Endothelial cell of umbilical vein (primary cell): Measurements from ENCODE around the gene RNPEPL1.

Experiments
- CTCF ChIP-seq, 2 donors: IDR thresholded peaks; 1 replicate in 1 of 2; 2 replicates in 1 of 2; pipeline ENCODE4 v1.5.1; 2011; ENCODE audit warnings: low read length in 2 of 2, mild to moderate bottlenecking in 2 of 2, moderate library complexity in 2 of 2, control low read depth in 1 of 2, inconsistent platforms in 1 of 2, low read depth in 1 of 2; ENCODE audit not compliant: insufficient read depth in 1 of 2; ENCODE audit errors: extremely low read depth in 1 of 2
- EZH2 ChIP-seq: IDR thresholded peaks from 2 replicates; pipeline ENCODE4 v1.6.1; 2012; ENCODE audit warnings: borderline replicate concordance, low read depth, mild to moderate bottlenecking, moderate library complexity, low read length, inconsistent platforms; ENCODE audit not compliant: severe bottlenecking
- JUN ChIP-seq: IDR thresholded peaks from 2 replicates; pipeline ENCODE4 v1.6.1; 2011; ENCODE audit warnings: borderline replicate concordance, low read depth; ENCODE audit not compliant: insufficient read length, insufficient read depth
- MYC ChIP-seq: IDR thresholded peaks from one replicate; pipeline ENCODE4 v1.6.1; 2011; ENCODE audit warnings: mild to moderate bottlenecking, low read depth, low read length
- POLR2A ChIP-seq: IDR thresholded peaks from 2 replicates; pipeline ENCODE4 v1.6.1; 2012; ENCODE audit warnings: low read depth, mild to moderate bottlenecking, control low read depth, low read length
- POLR2AphosphoS5 ChIP-seq: IDR thresholded peaks from 2 replicates; pipeline ENCODE4 v1.6.1; 2012; ENCODE audit warnings: low read depth, mild to moderate bottlenecking, control low read depth, low read length, moderate library complexity; ENCODE audit not compliant: insufficient read depth

GRCh38 chr2:240557101-240557751 is 11.1 kb upstream of the RNPEPL1 start:
- TF ChIP-seq CTCF (IDR thresholded peaks at IDR 0.05; ENCODE audit: extremely low read depth in 1 of 2, insufficient read depth in 1 of 2, low read depth in 1 of 2, low read length in 2 of 2) (no peak), POLR2AphosphoS5 (no peak), JUN (no peak), EZH2 (no peak), MYC (no peak), POLR2A (no peak)
